ENCODE results near the gene OR4N2.
"Not testable (repeated sequence)": the region's sequence is repeated elsewhere in the genome, so short reads cannot be mapped to it uniquely, and the experiment has no call there.

DNA sequence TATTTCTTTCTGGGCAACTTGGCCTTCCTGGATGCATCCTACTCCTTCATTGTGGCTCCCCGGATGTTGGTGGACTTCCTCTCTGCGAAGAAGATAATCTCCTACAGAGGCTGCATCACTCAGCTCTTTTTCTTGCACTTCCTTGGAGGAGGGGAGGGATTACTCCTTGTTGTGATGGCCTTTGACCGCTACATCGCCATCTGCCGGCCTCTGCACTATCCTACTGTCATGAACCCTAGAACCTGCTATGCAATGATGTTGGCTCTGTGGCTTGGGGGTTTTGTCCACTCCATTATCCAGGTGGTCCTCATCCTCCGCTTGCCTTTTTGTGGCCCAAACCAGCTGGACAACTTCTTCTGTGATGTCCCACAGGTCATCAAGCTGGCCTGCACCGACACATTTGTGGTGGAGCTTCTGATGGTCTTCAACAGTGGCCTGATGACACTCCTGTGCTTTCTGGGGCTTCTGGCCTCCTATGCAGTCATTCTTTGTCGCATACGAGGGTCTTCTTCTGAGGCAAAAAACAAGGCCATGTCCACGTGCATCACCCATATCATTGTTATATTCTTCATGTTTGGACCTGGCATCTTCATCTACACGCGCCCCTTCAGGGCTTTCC is 24.2 kb downstream of the OR4N2 start:
- TF ChIP-seq, protein P1, sequence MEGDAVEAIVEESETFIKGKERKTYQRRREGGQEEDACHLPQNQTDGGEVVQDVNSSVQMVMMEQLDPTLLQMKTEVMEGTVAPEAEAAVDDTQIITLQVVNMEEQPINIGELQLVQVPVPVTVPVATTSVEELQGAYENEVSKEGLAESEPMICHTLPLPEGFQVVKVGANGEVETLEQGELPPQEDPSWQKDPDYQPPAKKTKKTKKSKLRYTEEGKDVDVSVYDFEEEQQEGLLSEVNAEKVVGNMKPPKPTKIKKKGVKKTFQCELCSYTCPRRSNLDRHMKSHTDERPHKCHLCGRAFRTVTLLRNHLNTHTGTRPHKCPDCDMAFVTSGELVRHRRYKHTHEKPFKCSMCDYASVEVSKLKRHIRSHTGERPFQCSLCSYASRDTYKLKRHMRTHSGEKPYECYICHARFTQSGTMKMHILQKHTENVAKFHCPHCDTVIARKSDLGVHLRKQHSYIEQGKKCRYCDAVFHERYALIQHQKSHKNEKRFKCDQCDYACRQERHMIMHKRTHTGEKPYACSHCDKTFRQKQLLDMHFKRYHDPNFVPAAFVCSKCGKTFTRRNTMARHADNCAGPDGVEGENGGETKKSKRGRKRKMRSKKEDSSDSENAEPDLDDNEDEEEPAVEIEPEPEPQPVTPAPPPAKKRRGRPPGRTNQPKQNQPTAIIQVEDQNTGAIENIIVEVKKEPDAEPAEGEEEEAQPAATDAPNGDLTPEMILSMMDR (IDR thresholded peaks at IDR 0.05), result not testable (repeated sequence)
- not testable (repeated sequence) for TF ChIP-seq POLR2A, EP300, POLR2AphosphoS5 (IDR thresholded peaks at IDR 0.05)

Data from upper lobe of left lung (tissue), 4 donors.